ENCODE results near the gene SH2D3A. TPM values are rescaled to one million over a fixed set of nuclear protein-coding genes. Genes with fewer than 3 reads are reported as not detected.
A peak's percentile ranks its signal among the peaks of the same experiment; 100 is the strongest.

SH2D3A gene
- total RNA-seq, 2 donors from 2014 or later = 10.7 to 16.4 TPM

DNA sequence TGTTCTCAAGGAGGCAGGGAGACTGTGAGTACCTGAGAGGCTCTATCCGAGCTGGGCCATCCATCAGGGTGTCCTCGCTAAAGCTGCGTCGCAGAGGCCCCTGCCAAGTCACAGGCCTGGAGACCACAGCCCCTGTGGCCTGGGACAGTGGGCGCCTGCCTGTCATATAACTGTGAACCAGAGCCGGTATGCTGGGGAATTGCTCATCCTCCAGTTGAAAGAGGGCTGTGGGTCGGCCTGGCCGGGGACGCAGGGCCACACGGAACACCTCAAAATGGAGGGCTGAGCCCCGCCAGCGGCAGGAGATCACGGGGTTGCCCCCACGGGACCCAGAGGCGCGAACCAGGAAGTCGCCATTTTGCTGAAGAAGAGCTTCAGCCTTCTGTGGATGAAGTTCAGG, 6.6 kb downstream of the SH2D3A start:
- Mint-ChIP-seq H3K4me1 (no peaks in the 10 kb centered on the region), H3K36me3 (ENCODE audit: low read depth) (peaks cover 33% of the 10 kb centered on the region), H3K4me3 (no peak overlapping the region), H3K9me3 (no peaks in the 10 kb centered on the region), H3K27ac (no peak overlapping the region), H3K27me3 (ENCODE audit: insufficient read depth) (no peaks in the 10 kb centered on the region)
- DNase-seq = no peak
- H3K27ac ChIP-seq (ENCODE audit: low read depth, low read length) = no peak overlapping the region
- no peaks in the 10 kb centered on the region for H3K4me1 ChIP-seq (ENCODE audit: control insufficient read depth, insufficient read depth, low read length)
- H3K36me3 ChIP-seq (ENCODE audit: control insufficient read depth, insufficient read depth, low read length) = peaks cover 5% of the 10 kb centered on the region
- TF ChIP-seq, protein P1, sequence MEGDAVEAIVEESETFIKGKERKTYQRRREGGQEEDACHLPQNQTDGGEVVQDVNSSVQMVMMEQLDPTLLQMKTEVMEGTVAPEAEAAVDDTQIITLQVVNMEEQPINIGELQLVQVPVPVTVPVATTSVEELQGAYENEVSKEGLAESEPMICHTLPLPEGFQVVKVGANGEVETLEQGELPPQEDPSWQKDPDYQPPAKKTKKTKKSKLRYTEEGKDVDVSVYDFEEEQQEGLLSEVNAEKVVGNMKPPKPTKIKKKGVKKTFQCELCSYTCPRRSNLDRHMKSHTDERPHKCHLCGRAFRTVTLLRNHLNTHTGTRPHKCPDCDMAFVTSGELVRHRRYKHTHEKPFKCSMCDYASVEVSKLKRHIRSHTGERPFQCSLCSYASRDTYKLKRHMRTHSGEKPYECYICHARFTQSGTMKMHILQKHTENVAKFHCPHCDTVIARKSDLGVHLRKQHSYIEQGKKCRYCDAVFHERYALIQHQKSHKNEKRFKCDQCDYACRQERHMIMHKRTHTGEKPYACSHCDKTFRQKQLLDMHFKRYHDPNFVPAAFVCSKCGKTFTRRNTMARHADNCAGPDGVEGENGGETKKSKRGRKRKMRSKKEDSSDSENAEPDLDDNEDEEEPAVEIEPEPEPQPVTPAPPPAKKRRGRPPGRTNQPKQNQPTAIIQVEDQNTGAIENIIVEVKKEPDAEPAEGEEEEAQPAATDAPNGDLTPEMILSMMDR (conservative IDR thresholded peaks at IDR 0.05) = no peak
- H3K9me3 ChIP-seq (ENCODE audit: control insufficient read depth, low read length) = no peaks in the 10 kb centered on the region
- H3K4me3 ChIP-seq (ENCODE audit: low read length) = no peak overlapping the region
- no peak overlapping the region for H3K9ac ChIP-seq (ENCODE audit: extremely low read depth, low read length, poor library complexity, severe bottlenecking)
- H3K27me3 ChIP-seq (ENCODE audit: control insufficient read depth, insufficient read depth, low read length, poor library complexity, severe bottlenecking) = no peaks in the 10 kb centered on the region
- WGBS, 2 experiments (ENCODE audit: insufficient coverage in 1 of 2, insufficient read length in 1 of 2) = 94% methylated on average over 12 to 17 of the region's 17 CpGs

DNA sequence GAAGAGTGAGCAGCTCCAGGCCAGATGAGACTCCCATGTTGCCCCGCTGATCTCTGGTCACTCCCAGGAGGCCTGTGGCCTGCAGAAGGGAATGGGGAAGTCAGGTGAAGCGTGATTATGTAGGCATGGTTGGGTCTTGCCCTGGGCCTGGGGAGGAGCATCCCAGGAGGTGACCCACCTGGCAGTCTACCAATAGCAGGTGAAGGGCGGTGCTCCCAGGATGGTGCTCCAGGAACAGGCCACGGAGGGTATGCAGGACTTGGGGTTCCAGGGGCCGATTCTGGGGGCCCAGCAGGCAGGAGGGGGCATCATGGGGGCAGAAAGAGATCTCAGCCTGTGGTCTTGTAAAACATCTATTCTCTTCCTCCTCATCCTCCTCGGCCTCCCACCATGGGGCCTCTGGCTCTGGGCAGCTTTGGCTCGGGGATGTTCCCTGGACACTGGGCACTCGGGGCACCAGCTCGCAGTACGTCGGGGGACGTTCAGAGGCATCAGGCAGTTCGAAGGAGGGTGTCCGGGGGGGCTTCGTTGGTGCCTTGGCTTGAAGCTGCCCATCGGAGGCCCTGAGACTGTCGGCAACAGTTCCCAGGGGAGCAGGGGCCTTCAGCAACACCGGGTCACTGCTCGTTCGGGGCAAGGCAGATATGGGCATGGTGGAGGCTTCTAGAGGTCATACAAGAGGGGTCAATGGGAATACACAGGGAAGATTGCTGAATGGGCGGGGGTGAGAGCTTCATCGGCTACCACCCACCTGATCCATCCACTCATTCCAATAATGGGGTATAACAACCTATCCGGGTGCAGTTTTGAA, 12.4 kb downstream of the SH2D3A start:
- no peak for DNase-seq
- H3K36me3 Mint-ChIP-seq (ENCODE audit: low read depth) = peaks cover 47% of the 10 kb centered on the region
- peaks cover 41% of the 10 kb centered on the region for H3K36me3 ChIP-seq (ENCODE audit: control insufficient read depth, insufficient read depth, low read length)
- H3K4me1 Mint-ChIP-seq = peaks cover 2% of the 10 kb centered on the region
- no peak overlapping the region for H3K27ac ChIP-seq (ENCODE audit: low read depth, low read length)
- 95 to 96% methylated on average over 13 to 22 of the region's 23 CpGs for WGBS, 2 experiments (ENCODE audit: insufficient coverage in 1 of 2, insufficient read length in 1 of 2)
- TF ChIP-seq, protein P1 (conservative IDR thresholded peaks at IDR 0.05) = no peak
- H3K27me3 ChIP-seq (ENCODE audit: control insufficient read depth, insufficient read depth, low read length, poor library complexity, severe bottlenecking) = no peaks in the 10 kb centered on the region
- H3K27me3 Mint-ChIP-seq (ENCODE audit: insufficient read depth) = no peaks in the 10 kb centered on the region
- no peaks in the 10 kb centered on the region for H3K4me1 ChIP-seq (ENCODE audit: control insufficient read depth, insufficient read depth, low read length)
- H3K9me3 Mint-ChIP-seq = no peaks in the 10 kb centered on the region
- H3K9me3 ChIP-seq (ENCODE audit: control insufficient read depth, low read length) = no peaks in the 10 kb centered on the region
- no peak overlapping the region for H3K27ac Mint-ChIP-seq
- no peak overlapping the region for H3K4me3 Mint-ChIP-seq
- H3K4me3 ChIP-seq (ENCODE audit: low read length) = no peak overlapping the region
- H3K9ac ChIP-seq (ENCODE audit: extremely low read depth, low read length, poor library complexity, severe bottlenecking) = no peak overlapping the region

DNA sequence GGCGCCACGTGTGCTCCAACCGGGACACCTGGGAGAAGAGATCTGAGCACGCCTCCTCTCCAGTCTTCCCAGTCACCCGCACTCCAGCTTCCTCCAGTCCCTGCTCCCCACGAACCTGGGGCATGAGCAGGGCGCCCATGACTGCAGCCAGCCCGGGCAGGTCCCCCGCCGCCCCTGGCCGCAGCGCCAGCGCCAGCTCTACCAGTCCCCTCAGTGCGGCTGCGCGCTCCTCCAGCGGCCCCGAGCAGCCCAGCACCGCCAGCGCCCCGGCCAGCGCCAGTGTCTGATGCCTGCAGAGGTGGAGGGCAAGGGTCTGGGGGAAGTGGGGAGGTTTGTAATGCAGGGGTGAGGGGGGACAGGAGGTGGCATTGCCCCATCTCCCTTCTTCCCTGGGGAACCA, 13.1 kb downstream of the SH2D3A start:
- Mint-ChIP-seq H3K4me3 (no peak overlapping the region), H3K27me3 (ENCODE audit: insufficient read depth) (no peaks in the 10 kb centered on the region), H3K9me3 (no peaks in the 10 kb centered on the region), H3K36me3 (ENCODE audit: low read depth) (peaks cover 48% of the 10 kb centered on the region), H3K4me1 (peaks cover 2% of the 10 kb centered on the region), H3K27ac (no peak overlapping the region)
- Histone ChIP-seq H3K27ac (ENCODE audit: low read depth, low read length) (no peak overlapping the region), H3K9me3 (ENCODE audit: control insufficient read depth, low read length) (no peaks in the 10 kb centered on the region), H3K4me3 (ENCODE audit: low read length) (no peak overlapping the region), H3K27me3 (ENCODE audit: control insufficient read depth, insufficient read depth, low read length, poor library complexity, severe bottlenecking) (no peaks in the 10 kb centered on the region), H3K36me3 (ENCODE audit: control insufficient read depth, insufficient read depth, low read length) (peaks cover 44% of the 10 kb centered on the region), H3K9ac (ENCODE audit: extremely low read depth, low read length, poor library complexity, severe bottlenecking) (no peak overlapping the region), H3K4me1 (ENCODE audit: control insufficient read depth, insufficient read depth, low read length) (no peaks in the 10 kb centered on the region)
- DNase-seq = peak; percentile 51
- whole genome bisulfite sequencing, 2 experiments (ENCODE audit: insufficient coverage in 1 of 2, insufficient read length in 1 of 2) = 95 to 100% methylated on average over 5 to 22 of the region's 22 CpGs
- TF ChIP-seq, protein P1 (conservative IDR thresholded peaks at IDR 0.05) = no peak
